LNCAP (cell line): Measurements from ENCODE around the gene TIRAP.

Source experiments
- TF ChIP-seq, protein P1 (sequence below): fragments of 450-650 bp; IDR thresholded peaks from 2 replicates; pipeline ENCODE4 v1.5.1; 2017; ENCODE audit warnings: mild to moderate bottlenecking

TIRAP gene

DNA sequence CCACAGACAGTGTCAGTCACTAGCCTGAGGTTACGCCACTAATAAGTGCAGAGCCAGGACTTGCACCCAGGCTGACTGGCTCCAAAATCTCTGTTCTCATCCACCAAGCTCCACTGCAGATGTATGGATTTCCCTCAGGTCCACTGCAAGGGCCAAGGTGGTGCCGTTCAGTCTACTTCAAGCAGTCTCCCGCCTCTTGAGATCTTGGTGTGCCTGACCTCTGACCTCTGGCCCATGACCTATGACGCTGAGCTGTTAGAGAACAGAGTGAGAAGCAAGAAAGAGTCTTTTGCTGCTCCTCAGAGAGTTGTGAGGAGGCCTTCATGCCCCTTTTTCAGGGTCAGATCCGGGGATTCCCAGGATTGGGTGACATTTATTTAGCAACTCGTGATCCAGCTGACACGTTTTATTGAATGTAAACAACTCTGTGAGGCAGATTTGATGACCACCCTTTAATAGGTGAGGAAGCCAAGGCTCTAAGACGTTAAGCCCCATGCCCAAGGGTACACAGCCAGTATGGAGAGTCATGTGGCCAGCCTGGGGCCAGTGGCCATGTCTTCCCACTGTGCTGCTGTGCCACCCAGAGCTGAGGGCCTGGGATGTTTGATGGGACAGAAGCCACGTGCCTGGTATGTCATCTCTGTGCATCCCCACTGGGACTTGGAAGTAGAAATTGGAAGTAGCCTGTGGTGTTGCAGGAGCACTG is 46.2 kb downstream of the TIRAP start:
- TF ChIP-seq, protein P1, sequence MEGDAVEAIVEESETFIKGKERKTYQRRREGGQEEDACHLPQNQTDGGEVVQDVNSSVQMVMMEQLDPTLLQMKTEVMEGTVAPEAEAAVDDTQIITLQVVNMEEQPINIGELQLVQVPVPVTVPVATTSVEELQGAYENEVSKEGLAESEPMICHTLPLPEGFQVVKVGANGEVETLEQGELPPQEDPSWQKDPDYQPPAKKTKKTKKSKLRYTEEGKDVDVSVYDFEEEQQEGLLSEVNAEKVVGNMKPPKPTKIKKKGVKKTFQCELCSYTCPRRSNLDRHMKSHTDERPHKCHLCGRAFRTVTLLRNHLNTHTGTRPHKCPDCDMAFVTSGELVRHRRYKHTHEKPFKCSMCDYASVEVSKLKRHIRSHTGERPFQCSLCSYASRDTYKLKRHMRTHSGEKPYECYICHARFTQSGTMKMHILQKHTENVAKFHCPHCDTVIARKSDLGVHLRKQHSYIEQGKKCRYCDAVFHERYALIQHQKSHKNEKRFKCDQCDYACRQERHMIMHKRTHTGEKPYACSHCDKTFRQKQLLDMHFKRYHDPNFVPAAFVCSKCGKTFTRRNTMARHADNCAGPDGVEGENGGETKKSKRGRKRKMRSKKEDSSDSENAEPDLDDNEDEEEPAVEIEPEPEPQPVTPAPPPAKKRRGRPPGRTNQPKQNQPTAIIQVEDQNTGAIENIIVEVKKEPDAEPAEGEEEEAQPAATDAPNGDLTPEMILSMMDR, result no peak

DNA sequence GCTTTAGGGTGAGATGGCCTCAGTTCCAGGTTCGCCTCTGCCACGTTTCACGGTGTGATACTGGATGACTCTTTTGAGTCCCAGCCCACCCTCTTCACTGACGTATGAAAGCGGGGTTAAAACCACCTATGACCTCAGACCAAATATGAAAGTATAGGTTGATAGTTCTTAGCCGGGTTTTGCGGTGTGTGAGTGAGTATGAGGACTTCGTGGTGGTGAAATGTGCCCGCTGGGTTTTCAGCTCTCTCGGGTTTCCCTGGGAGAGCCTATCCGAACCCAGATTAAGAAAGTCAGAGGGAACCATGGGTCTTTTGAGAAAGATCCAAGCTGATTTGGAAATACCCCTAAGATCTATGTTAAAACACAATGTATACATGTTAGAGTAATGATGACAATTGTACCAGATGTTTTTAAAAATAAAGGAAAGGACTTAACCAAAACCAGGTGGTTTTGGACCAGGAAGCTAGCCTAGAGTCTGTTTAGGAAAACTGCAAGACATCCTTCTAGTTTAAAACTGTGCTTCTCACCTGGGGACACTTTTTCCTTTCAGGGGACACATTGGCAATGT is 46.8 kb downstream of the TIRAP start:
- TF ChIP-seq, protein P1, result no peak

DNA sequence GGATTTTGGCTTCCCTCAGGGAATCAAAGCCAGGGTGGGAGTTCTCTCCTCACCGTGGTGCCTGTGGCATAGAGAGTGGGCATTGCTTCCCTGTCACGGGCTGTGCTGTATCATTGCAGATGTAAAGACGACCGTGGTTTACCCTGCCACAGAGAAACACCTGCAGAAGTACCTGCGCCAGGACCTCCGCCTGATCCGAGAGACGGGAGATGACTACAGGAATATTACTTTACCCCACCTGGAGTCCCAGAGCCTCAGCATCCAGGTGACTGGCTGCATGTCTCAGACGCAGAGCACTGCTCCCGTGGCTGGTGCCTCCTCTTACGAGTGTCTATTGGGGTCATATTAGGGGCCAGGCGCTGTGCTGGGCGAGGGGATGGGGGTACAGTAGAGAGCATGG is 48.4 kb downstream of the TIRAP start:
- TF ChIP-seq, protein P1, result no peak

DNA sequence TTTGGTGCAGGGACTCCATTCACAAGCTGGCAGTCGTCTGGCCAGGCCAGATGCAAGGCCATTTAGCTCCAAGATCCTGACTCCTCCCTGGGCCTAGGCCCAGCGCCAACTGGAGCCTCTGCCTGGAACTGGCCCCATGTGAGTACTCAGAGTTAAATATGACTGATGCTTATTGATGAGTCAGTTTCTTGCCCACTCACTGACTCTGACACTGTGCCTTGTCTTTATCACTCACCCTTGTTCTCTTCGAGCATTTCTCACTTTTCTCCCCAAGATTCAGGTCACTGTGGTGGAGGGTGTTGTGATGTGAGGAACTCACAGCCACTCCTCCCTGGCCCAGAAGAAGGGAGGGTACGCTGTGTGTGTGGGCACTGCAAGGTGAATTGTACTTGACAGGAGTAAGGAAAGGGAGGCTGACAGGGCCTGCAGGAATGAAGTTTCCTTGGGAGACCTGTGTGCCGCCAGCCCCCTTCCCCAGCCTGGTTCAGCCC is 49.4 kb downstream of the TIRAP start:
- TF ChIP-seq, protein P1, result no peak

DNA sequence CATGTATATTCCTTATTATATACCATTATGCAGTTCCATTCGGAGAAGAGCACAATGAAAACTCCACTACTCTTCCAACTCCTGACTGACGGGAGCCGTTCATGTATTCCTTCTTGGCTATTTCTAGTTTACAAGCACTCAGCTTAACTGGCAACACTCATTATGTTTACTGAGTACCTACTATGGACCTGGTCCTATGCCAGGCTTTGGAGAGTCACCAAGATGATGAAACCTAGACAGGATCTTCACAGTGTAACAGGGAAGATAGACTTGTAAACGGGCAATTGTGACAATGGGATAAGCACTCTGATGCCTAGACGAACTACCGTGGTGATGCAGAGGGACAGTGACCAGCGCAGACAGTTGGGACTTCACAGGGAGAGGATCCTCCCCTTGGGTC is 50.2 kb downstream of the TIRAP start:
- TF ChIP-seq, protein P1, result no peak

DNA sequence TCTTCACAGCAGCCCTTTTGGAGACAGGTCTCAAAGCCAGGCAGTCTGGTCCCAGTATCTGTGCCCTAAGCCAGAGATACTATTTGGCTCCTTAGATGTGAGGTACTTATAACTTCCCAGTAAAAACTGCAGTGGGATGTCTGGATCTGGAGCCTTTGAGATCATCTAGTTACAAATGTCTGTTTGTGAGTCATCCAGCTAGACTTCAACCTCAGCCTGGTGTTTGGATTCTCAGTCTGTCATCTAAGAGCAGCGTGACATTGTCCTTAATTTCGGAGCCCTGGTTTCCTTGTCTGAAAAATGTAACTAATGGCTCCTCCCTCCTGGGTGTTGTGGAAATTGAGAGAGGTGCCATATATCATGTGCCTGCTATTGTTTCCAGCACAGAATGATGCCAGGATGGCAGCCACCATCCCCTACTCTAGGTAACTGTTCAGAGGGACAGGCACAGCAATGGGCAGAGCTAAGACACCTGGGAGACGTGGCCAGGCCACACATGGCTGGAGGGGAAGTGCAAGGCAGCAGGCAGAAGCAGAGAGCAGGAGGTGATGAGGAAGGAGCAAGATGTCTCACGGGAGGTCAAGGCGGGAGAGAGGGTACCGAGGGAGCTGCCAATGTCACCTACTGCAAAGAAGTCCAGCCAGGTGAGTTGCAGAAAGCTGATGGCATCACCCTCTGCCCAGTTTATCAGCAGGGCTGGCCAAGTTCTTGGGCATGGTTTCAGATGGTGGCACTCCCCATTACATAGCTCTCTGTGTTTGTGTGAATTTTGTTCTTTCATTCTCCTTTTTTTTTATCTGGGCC is 52.0 kb downstream of the TIRAP start:
- TF ChIP-seq, protein P1, result no peak

DNA sequence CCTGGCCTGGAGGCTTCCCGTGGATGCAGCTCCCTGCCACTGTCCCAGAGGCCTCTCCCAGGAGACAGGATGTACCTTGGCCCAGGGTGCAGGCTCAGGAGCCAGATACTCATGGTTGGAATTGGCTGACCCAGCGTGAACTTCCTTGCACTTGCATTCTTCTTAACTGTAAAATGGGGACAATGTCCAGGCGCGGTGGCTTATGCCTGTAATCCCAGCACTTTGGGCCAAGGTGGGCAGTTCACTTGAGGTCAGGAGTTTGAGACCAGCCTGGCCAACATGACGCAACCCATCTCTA is 52.5 kb downstream of the TIRAP start:
- TF ChIP-seq, protein P1, result no peak
